A549 (cell line): ENCODE measurements around the gene KIT. TPM values are rescaled to one million over a fixed set of nuclear protein-coding genes. Genes with fewer than 3 reads are reported as not detected.

Experiments used
- ATAC-seq, 2 experiments: fragments of 200-7000 bp in 1 of 2; fragments of >200 bp in 1 of 2; cut with Nextera tagmentation in 1 of 2; cut with Tn5 transposase in 1 of 2; 3 replicates each; pipeline versions ENCODE4 v1.8.0 to v1.9.1; 2018 to 2020; ENCODE audit warnings: mild to moderate bottlenecking in 1 of 2, moderate library complexity in 1 of 2
- CTCF ChIA-PET: fragments of 300-600 bp; sonication (Branson Sonifier 250); formaldehyde crosslinking; extraction: SDS; loops from one replicate; lab custom pipeline; 2021; ENCODE audit warnings: antibody characterized with exemption, inconsistent platforms; lab: Yijun Ruan, JAX
- POLR2A ChIA-PET: fragments of 350-600 bp; formaldehyde crosslinking; extraction: SDS; loops from one replicate; lab custom pipeline; 2021; ENCODE audit warnings: antibody characterized with exemption, inconsistent platforms; lab: Yijun Ruan, JAX
- DNase-seq, 2 experiments: peaks; one replicate each; pipeline versions ENCODE4 v3.0.0 to v3.0.0-alpha.2; 2011 to 2016; ENCODE audit warnings: low read depth in 1 of 2, low spot score in 1 of 2
- FAIRE-seq: peaks from 2 replicates; lab custom pipeline; 2011; peaks lifted over from hg19 to GRCh38; lab: Jason Lieb, UNC
- H3K27ac ChIP-seq, 2 experiments: fragments of >200 bp; sonication (Bioruptor Twin); formaldehyde crosslinking; 3 replicates each; pipeline ENCODE4 v1.5.1; 2016 to 2017
- H3K4me1 ChIP-seq: fragments of >200 bp; sonication (Bioruptor Twin); formaldehyde crosslinking; 3 replicates; pipeline ENCODE4 v1.6.1; 2016
- H3K4me2 ChIP-seq: fragments of >200 bp; sonication (Bioruptor Twin); formaldehyde crosslinking; 3 replicates; pipeline ENCODE4 v1.6.1; 2016
- H3K4me3 ChIP-seq: fragments of >200 bp; sonication (Bioruptor Twin); formaldehyde crosslinking; 3 replicates; pipeline ENCODE4 v1.5.1; 2016
- H3K9me3 ChIP-seq: fragments of >200 bp; sonication (Bioruptor Twin); formaldehyde crosslinking; 3 replicates; pipeline ENCODE4 v1.6.1; 2016
- BCL3 ChIP-seq: fragments of >200 bp; sonication (Bioruptor Twin); formaldehyde crosslinking; IDR thresholded peaks from 3 replicates; pipeline ENCODE4 v1.6.1; 2016
- CBX2 ChIP-seq: fragments of 200-600 bp; sonication (generic); IDR thresholded peaks from 2 replicates; pipeline ENCODE4 v1.6.1; 2016; ENCODE audit warnings: low read depth, mild to moderate bottlenecking, borderline replicate concordance
- CBX8 ChIP-seq: fragments of 200-600 bp; sonication (generic); IDR thresholded peaks from 2 replicates; pipeline ENCODE4 v1.6.1; 2016
- CEBPB ChIP-seq, 2 experiments: fragments of >200 bp in 1 of 2; sonication (Bioruptor Twin) in 1 of 2; formaldehyde crosslinking in 1 of 2; IDR thresholded peaks; 2 replicates each; pipeline ENCODE4 v1.6.1; 2012 to 2016
- CHD4 ChIP-seq: fragments of 200-600 bp; sonication (generic); IDR thresholded peaks from 2 replicates; pipeline ENCODE4 v1.6.1; 2016; ENCODE audit warnings: antibody characterized with exemption, mild to moderate bottlenecking, borderline replicate concordance
- EHMT2 ChIP-seq: fragments of 200-600 bp; sonication (generic); IDR thresholded peaks from 2 replicates; pipeline ENCODE4 v1.6.1; 2016; ENCODE audit warnings: antibody characterized with exemption, low read depth, mild to moderate bottlenecking, moderate library complexity
- ELK1 ChIP-seq: fragments of 150-350 bp; IDR thresholded peaks from 2 replicates; pipeline ENCODE4 v1.6.1; 2014; ENCODE audit warnings: low read depth, mild to moderate bottlenecking, low read length
- ESRRA ChIP-seq: fragments of 150-350 bp; IDR thresholded peaks from 2 replicates; pipeline ENCODE4 v1.6.1; 2014; ENCODE audit warnings: mild to moderate bottlenecking, low read length, borderline replicate concordance
- FOSL2 ChIP-seq, 2 experiments: fragments of 450-650 bp in 1 of 2; fragments of >200 bp in 1 of 2; sonication (Bioruptor Twin) in 1 of 2; formaldehyde crosslinking; IDR thresholded peaks; 2 replicates each; pipeline versions ENCODE4 v1.5.0 to v1.6.1; 2016 to 2020; ENCODE audit warnings: mild to moderate bottlenecking in 1 of 2, moderate library complexity in 1 of 2
- HMGXB4 ChIP-seq: fragments of 250-450 bp; sonication (Bioruptor Pico); IDR thresholded peaks from 2 replicates; pipeline ENCODE4 v1.5.0; 2021; ENCODE audit warnings: mild to moderate bottlenecking, moderate library complexity, borderline replicate concordance
- HOXB13 ChIP-seq: fragments of 250-450 bp; sonication (Bioruptor Pico); IDR thresholded peaks from 2 replicates; pipeline ENCODE4 v1.5.0; 2020; ENCODE audit warnings: low read depth, mild to moderate bottlenecking, moderate library complexity
- HOXB5 ChIP-seq: fragments of 250-450 bp; sonication (Bioruptor Pico); IDR thresholded peaks from 2 replicates; pipeline ENCODE4 v1.5.0; 2020; ENCODE audit warnings: mild to moderate bottlenecking, moderate library complexity
- KDM1A ChIP-seq: fragments of 200-600 bp; sonication (generic); IDR thresholded peaks from 2 replicates; pipeline ENCODE4 v1.6.1; 2016; ENCODE audit warnings: low read depth, mild to moderate bottlenecking
- MAFK ChIP-seq: fragments of 450-650 bp; IDR thresholded peaks from 2 replicates; pipeline ENCODE4 v1.6.1; 2014; ENCODE audit not compliant: partially characterized antibody
- MAZ ChIP-seq: fragments of 150-350 bp; IDR thresholded peaks from 2 replicates; pipeline ENCODE4 v1.6.1; 2014; ENCODE audit warnings: antibody characterized with exemption, low read depth, low read length, borderline replicate concordance
- NFE2L2 ChIP-seq: fragments of 150-350 bp; conservative IDR thresholded peaks from 2 replicates; pipeline ENCODE4 v1.6.1; 2014; ENCODE audit warnings: low read length
- PHF8 ChIP-seq: fragments of 200-600 bp; sonication (generic); IDR thresholded peaks from 2 replicates; pipeline ENCODE4 v1.6.1; 2016; ENCODE audit warnings: low read depth, mild to moderate bottlenecking, antibody characterized with exemption, moderate library complexity, borderline replicate concordance
- RARB ChIP-seq: fragments of 250-450 bp; sonication (Bioruptor Pico); IDR thresholded peaks from 2 replicates; pipeline ENCODE4 v1.8.0; 2021; ENCODE audit warnings: mild to moderate bottlenecking, moderate library complexity
- REST ChIP-seq: fragments of 200-600 bp; sonication (generic); IDR thresholded peaks from 2 replicates; pipeline ENCODE4 v1.6.1; 2016; ENCODE audit warnings: antibody characterized with exemption, mild to moderate bottlenecking, moderate library complexity
- RFX5 ChIP-seq: fragments of 450-650 bp; IDR thresholded peaks from 2 replicates; pipeline ENCODE4 v1.7.1; 2014; ENCODE audit warnings: antibody characterized with exemption, mild to moderate bottlenecking, moderate library complexity
- RNF2 ChIP-seq: fragments of 200-600 bp; sonication (generic); IDR thresholded peaks from 2 replicates; pipeline ENCODE4 v1.6.1; 2016; ENCODE audit warnings: low read depth, mild to moderate bottlenecking, antibody characterized with exemption, moderate library complexity, borderline replicate concordance
- TP53 ChIP-seq: fragments of 250-450 bp; sonication (Bioruptor Pico); IDR thresholded peaks from 2 replicates; pipeline ENCODE4 v1.5.0; 2021; ENCODE audit warnings: mild to moderate bottlenecking, moderate library complexity
- ZC3H11A ChIP-seq: fragments of 450-650 bp; IDR thresholded peaks from 2 replicates; pipeline ENCODE4 v1.6.1; 2014; ENCODE audit warnings: antibody characterized with exemption, mild to moderate bottlenecking
- ZFP36 ChIP-seq: fragments of 450-650 bp; IDR thresholded peaks from 2 replicates; pipeline ENCODE4 v1.6.1; 2014; ENCODE audit warnings: borderline replicate concordance; ENCODE audit not compliant: partially characterized antibody
- ZSCAN20 ChIP-seq: fragments of 250-450 bp; sonication (Bioruptor Pico); IDR thresholded peaks from 2 replicates; pipeline ENCODE4 v1.8.0; 2022; ENCODE audit warnings: mild to moderate bottlenecking, moderate library complexity
- WGBS: methylation state at CpG from one replicate; pipeline ENCODE4 v1.1.6; 2017; ENCODE audit errors: missing lambda C conversion rate; 5-methylcytosine and 5-hydroxymethylcytosine counted together
- polyA plus RNA-seq, 4 experiments: library from polyadenylated mRNA; depleted of rRNA in 3 of 4; stranded (reverse); fragments of >200 nt; fragmentation: RNase III in 1 of 4; extraction: RNeasy Plus Mini Kit Qiagen cat#74134 plus additional on column Dnase treatment in 1 of 4; gene quantifications; 2 replicates in 3 of 4; 3 replicates in 1 of 4; pipeline ENCODE4 v1.2.3, GENCODE V29; 2011 to 2017

The KIT gene
- polyA plus RNA-seq, 2 of the 4 experiments (the other 2 are of a cell fraction) = not detected

- TF ChIP-seq ELK1 = no peak
- TF ChIP-seq PHF8 = no peak
Observed at GRCh38 chr4:54614149-54614548, 43.6 kb upstream of the KIT start (continued).

GRCh38 chr4:54620773-54621172 lies 37.0 kb upstream of the KIT start:
- TF ChIP-seq CBX2 = no peak
- no peak for TF ChIP-seq RNF2
- TF ChIP-seq MAFK = no peak
- no peak for TF ChIP-seq RARB (CRISPR knock-in tag)
- no peak for TF ChIP-seq FOSL2 (IDR thresholded peaks at IDR 0.05)
- no peak for TF ChIP-seq FOSL2 (CRISPR knock-in tag; IDR thresholded peaks at IDR 0.05)
- TF ChIP-seq NFE2L2 = no peak
- TF ChIP-seq ZFP36 = no peak
- no peak for TF ChIP-seq HOXB5 (CRISPR knock-in tag)
- TF ChIP-seq RFX5 = no peak
- no peak for TF ChIP-seq REST
- TF ChIP-seq ZSCAN20 (CRISPR knock-in tag) = no peak
- TF ChIP-seq TP53 = no peak
- TF ChIP-seq KDM1A = no peak
- no peak for TF ChIP-seq CBX8
- TF ChIP-seq ZC3H11A = no peak
- POLR2A ChIA-PET = no interaction called here
- no peak for ATAC-seq
- no peak for FAIRE-seq
- no peak for DNase-seq
- 26% methylated on average over 3 of the region's 3 CpGs for WGBS
- Histone ChIP-seq H3K27ac (no peak overlapping the region), H3K9me3 (no peaks in the 10 kb centered on the region), H3K4me1 (no peaks in the 10 kb centered on the region), H3K4me2 (no peak overlapping the region), H3K4me3 (no peak overlapping the region)
- CTCF ChIA-PET = no interaction called here

- 21% methylated on average over 2 of the region's 2 CpGs for WGBS
- ChIA-PET CTCF (interaction anchor here (1.1 kb wide), 2 partner anchors 7 to 27 kb away, joined by 3 read pairs; no protein-coding TSS in a partner anchor), POLR2A (no interaction called here)
- Histone ChIP-seq H3K4me1 (no peaks in the 10 kb centered on the region), H3K4me2 (no peak overlapping the region), H3K27ac (no peak overlapping the region), H3K4me3 (no peak overlapping the region), H3K9me3 (no peaks in the 10 kb centered on the region)
- TF ChIP-seq HOXB13 (CRISPR knock-in tag) = no peak
- TF ChIP-seq KDM1A = no peak
- TF ChIP-seq EHMT2 = no peak
- TF ChIP-seq CHD4 = no peak
- TF ChIP-seq CEBPB (IDR thresholded peaks at IDR 0.05) = no peak
- no peak for TF ChIP-seq ESRRA
- no peak for TF ChIP-seq RARB (CRISPR knock-in tag)
- TF ChIP-seq FOSL2 (IDR thresholded peaks at IDR 0.05) = no peak
- TF ChIP-seq FOSL2 (CRISPR knock-in tag; IDR thresholded peaks at IDR 0.05) = no peak
- no peak for TF ChIP-seq BCL3
- no peak for TF ChIP-seq MAZ
- no peak for TF ChIP-seq HMGXB4 (CRISPR knock-in tag)
- ATAC-seq (no peak), DNase-seq (no peak), FAIRE-seq (no peak)
Observed at GRCh38 chr4:54625391-54625790, 32.4 kb upstream of the KIT start.
